Measurements from ENCODE around the gene GJA3. TPM values are rescaled to one million over a fixed set of nuclear protein-coding genes. Genes with fewer than 3 reads are reported as not detected.

Gene GJA3
- total and polyA plus RNA-seq, 4 donors = 0.02 to 0.31 (median 0.03) TPM; not detected in 1

DNA sequence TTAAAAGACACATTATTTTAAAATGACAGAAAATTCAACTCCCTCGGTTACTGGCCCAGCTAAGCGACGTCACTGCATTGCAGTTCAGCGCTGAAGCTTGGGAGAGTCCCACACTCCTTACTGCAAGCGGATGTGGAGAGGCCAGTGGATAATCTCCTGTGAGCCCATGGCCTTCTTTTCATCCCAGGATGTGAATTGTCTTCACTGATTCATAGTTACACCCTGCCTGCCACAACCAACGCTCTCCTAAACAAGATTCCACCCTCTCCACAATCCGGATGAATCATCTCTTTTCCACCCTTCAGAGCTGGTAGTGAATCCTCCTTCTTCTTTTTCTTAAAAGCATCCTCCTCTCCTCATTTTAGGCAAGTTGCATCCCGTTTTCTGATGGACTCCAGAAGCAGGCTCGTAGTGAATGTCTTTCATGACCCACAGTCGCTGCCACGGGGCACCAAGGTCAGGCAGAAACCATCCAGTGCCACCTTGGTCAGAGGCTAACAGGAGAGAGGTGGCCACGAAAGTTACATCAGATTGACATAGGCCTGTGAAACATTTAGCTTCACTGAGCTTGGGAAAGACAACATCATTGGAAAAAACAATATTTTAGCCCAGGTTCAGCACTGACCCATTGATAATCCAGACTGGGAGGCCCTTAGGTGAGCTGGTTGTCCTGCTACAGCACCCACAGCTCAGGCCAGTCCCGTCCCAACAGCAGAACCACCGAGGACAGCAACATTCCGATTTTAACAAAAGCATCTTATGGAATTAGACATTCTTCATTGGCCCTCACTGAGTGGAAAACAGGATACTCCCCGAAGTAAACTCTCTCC, 29.8 kb upstream of the GJA3 start:
- Histone ChIP-seq H3K27ac (ENCODE audit: low read depth in 1 of 2, low read length in 1 of 2) (no peak overlapping the region), H3K9me3 (ENCODE audit: control insufficient read depth in 4 of 4, insufficient read depth in 3 of 4, low read length in 3 of 4) (no peaks in the 10 kb centered on the region), H3K9ac (ENCODE audit: insufficient read depth in 1 of 2, low read length in 2 of 2) (no peak overlapping the region), H3K36me3 (ENCODE audit: control insufficient read depth in 4 of 4, insufficient read depth in 4 of 4, low read length in 4 of 4) (no peaks in the 10 kb centered on the region), H3K4me1 (ENCODE audit: control insufficient read depth in 5 of 5, insufficient read depth in 5 of 5, low read length in 5 of 5) (peaks cover 0 to 16% (median 12%) of the 10 kb centered on the region in 5 donors), H3K4me3 (no peak overlapping the region), H3K27me3 (ENCODE audit: control insufficient read depth in 3 of 3, insufficient read depth in 3 of 3, low read length in 2 of 3) (peaks cover 0 to 50% (median 49%) of the 10 kb centered on the region in 3 donors)
- WGBS, 2 donors = 93 to 96% methylated on average over 16 of the region's 16 CpGs
- no peak for ATAC-seq (ENCODE audit: insufficient read depth, low FRiP score)
- TF ChIP-seq, protein P1, sequence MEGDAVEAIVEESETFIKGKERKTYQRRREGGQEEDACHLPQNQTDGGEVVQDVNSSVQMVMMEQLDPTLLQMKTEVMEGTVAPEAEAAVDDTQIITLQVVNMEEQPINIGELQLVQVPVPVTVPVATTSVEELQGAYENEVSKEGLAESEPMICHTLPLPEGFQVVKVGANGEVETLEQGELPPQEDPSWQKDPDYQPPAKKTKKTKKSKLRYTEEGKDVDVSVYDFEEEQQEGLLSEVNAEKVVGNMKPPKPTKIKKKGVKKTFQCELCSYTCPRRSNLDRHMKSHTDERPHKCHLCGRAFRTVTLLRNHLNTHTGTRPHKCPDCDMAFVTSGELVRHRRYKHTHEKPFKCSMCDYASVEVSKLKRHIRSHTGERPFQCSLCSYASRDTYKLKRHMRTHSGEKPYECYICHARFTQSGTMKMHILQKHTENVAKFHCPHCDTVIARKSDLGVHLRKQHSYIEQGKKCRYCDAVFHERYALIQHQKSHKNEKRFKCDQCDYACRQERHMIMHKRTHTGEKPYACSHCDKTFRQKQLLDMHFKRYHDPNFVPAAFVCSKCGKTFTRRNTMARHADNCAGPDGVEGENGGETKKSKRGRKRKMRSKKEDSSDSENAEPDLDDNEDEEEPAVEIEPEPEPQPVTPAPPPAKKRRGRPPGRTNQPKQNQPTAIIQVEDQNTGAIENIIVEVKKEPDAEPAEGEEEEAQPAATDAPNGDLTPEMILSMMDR (IDR thresholded peaks at IDR 0.05; ENCODE audit: control extremely low read depth, extremely low read depth) = no peak
- DNase-seq = no peak

DNA sequence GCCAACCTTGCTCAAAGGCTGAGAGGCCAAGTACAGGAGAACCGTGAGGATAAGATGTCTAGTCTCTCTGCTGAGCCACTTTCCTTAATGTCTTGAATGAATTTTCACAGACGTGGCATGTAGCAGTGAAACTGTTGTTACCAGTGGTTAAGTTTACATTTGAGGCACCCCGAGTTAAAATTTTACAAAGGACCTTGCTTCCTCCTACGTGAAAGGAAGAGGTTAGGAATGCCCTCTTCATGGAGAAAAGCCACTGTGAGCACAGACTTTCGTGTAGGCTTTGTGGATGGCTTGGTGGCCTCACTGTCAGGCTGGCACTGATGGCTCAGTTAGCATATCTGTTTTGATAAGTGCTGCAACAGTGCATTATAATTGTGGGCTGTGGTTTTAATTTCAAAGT, 29.2 kb upstream of the GJA3 start:
- Histone ChIP-seq H3K4me3 (no peak overlapping the region), H3K9me3 (ENCODE audit: control insufficient read depth in 4 of 4, insufficient read depth in 3 of 4, low read length in 3 of 4) (no peaks in the 10 kb centered on the region), H3K4me1 (ENCODE audit: control insufficient read depth in 5 of 5, insufficient read depth in 5 of 5, low read length in 5 of 5) (peaks cover 0 to 16% (median 12%) of the 10 kb centered on the region in 5 donors), H3K9ac (ENCODE audit: insufficient read depth in 1 of 2, low read length in 2 of 2) (no peak overlapping the region), H3K27ac (ENCODE audit: low read depth in 1 of 2, low read length in 1 of 2) (no peak overlapping the region), H3K36me3 (ENCODE audit: control insufficient read depth in 4 of 4, insufficient read depth in 4 of 4, low read length in 4 of 4) (no peaks in the 10 kb centered on the region), H3K27me3 (ENCODE audit: control insufficient read depth in 3 of 3, insufficient read depth in 3 of 3, low read length in 2 of 3) (peaks cover 0 to 48% (median 44%) of the 10 kb centered on the region in 3 donors)
- WGBS, 2 donors = 74 to 79% methylated on average over 5 of the region's 5 CpGs
- no peak for DNase-seq
- ATAC-seq (ENCODE audit: insufficient read depth, low FRiP score) = no peak
- TF ChIP-seq, protein P1 (IDR thresholded peaks at IDR 0.05; ENCODE audit: control extremely low read depth, extremely low read depth) = no peak

DNA sequence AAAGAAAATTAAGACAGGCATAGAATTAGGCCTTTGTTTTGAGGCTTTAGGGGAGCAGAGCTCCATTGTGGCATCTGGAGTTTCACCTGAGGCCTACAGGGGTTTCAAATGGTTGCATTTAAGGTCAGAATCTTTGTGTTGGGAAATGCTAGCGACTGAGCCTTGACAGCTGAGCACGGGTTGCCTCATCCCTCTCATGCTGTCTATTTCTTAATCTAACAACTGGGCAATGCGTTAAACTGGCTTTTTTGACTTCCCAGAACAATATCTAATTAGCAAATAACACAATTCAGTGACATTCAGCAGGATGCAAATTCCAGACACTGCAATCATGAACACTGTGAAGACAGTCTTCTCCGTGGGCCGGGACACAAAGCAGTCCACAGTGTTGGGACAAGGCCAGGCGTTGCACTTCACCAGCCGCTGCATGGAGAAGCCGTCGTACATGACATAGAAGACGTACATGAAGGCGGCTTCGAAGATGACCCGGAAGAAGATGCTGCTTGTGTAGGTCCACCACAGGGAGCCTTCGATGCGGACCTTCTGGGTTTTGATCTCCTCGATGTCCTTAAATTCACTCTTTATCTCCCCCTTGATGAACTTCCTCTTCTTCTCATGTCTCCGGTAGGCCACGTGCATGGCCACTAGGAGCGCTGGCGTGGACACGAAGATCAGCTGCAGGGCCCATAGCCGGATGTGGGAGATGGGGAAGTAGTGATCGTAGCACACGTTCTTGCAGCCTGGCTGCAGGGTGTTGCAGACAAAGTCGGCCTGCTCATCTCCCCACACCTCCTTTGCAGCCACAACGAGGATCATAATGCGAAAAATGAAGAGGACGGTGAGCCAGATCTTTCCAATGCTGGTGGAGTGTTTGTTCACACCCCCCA, 28.1 kb upstream of the GJA3 start:
- ATAC-seq (ENCODE audit: insufficient read depth, low FRiP score) = no peak
- Histone ChIP-seq H3K27me3 (ENCODE audit: control insufficient read depth in 3 of 3, insufficient read depth in 3 of 3, low read length in 2 of 3) (peaks cover 2 to 43% (median 32%) of the 10 kb centered on the region in 3 donors), H3K4me3 (no peak overlapping the region), H3K9me3 (ENCODE audit: control insufficient read depth in 4 of 4, insufficient read depth in 3 of 4, low read length in 3 of 4) (no peaks in the 10 kb centered on the region), H3K4me1 (ENCODE audit: control insufficient read depth in 5 of 5, insufficient read depth in 5 of 5, low read length in 5 of 5) (peaks cover 0 to 13% (median 9%) of the 10 kb centered on the region in 5 donors), H3K9ac (ENCODE audit: insufficient read depth in 1 of 2, low read length in 2 of 2) (no peak overlapping the region), H3K27ac (ENCODE audit: low read depth in 1 of 2, low read length in 1 of 2) (no peak overlapping the region), H3K36me3 (ENCODE audit: control insufficient read depth in 4 of 4, insufficient read depth in 4 of 4, low read length in 4 of 4) (no peaks in the 10 kb centered on the region)
- TF ChIP-seq, protein P1 (IDR thresholded peaks at IDR 0.05; ENCODE audit: control extremely low read depth, extremely low read depth) = no peak
- DNase-seq = no peak
- WGBS, 2 donors = 59 to 76% methylated on average over 28 of the region's 28 CpGs
